Pulmonary artery endothelial cell (primary cell): ENCODE results near the gene NCOA3. TPM values are rescaled to one million over a fixed set of nuclear protein-coding genes. Genes with fewer than 3 reads are reported as not detected.
A peak's percentile ranks its signal among the peaks of the same experiment; 100 is the strongest.
"Not testable (repeated sequence)": the region's sequence is repeated elsewhere in the genome, so short reads cannot be mapped to it uniquely, and the experiment has no call there.

Source experiments
- DNase-seq: peaks from one replicate; pipeline ENCODE4 v3.0.0-alpha.2; 2011; ENCODE audit warnings: low read depth, low spot score
- total RNA-seq: library from RNA; depleted of rRNA; stranded (reverse); fragments of >200 nt; gene quantifications from 2 replicates; pipeline ENCODE4 v1.2.3, GENCODE V29; 2014

Gene NCOA3
- total RNA-seq, result 29.3 and 35.8 TPM in 2 replicates

DNA sequence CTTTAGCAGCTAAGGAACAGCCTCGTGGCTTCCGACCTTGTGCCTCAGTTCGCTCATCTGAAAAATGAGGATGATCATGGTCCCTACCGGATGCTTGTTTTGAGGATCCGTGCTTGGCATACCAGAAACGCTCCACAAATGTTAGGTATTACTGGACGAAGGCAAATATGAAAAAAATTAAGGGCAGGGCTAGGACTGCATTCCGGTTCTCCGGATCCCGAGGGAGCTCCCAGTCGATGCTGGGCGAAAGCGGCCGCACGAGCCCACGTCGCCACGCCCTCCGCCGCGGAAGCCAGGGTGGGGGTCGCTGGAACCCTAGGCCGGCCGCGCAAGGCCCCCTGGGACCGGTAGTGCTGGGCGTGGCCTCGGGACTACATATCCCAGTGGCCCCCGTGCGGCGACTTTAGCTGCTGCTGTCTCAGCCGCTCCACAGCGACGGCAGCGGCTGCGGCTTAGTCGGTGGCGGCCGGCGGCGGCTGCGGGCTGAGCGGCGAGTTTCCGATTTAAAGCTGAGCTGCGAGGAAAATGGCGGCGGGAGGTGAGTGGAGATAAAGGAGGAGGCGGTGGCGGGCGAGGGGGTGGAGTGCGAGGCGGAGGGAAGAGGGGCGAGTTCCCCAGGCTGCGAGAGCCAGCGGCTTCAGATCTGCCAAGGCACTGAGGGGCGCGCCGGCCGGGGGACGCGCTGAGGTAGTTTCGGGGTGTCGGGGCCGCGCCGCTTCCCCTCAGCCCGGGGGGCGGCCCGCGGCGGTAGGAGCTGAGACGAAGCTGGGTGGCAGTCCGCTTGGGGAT lies at the start of gene NCOA3:
Gene NCOA3, plus strand, starts transcription at position 406 of the 789 bp plus-strand sequence. CDS start 120,361 bp downstream, outside the sequence.
- peak; percentile 76 for DNase-seq

DNA sequence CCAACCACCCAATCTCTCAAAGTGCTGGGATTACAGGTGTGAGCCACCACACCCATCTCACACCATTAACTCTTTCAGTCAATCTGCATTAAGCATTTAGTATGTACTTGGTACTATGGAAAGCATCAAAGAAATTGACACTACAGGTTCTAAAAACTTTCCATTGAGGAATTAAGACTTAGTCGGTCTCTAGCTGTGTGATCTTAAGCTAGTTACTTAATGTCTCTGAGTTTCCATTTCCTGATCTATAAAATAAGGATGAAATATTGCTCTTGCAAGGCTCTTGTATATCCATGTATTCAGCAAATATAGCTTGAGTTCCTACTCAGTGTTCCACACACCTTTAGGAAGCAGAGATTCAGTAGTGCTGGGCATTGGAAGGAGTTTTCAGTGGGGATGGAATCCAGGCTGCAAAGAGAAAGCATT lies 48.9 kb upstream of the NCOA3 start:
- no peak for DNase-seq

DNA sequence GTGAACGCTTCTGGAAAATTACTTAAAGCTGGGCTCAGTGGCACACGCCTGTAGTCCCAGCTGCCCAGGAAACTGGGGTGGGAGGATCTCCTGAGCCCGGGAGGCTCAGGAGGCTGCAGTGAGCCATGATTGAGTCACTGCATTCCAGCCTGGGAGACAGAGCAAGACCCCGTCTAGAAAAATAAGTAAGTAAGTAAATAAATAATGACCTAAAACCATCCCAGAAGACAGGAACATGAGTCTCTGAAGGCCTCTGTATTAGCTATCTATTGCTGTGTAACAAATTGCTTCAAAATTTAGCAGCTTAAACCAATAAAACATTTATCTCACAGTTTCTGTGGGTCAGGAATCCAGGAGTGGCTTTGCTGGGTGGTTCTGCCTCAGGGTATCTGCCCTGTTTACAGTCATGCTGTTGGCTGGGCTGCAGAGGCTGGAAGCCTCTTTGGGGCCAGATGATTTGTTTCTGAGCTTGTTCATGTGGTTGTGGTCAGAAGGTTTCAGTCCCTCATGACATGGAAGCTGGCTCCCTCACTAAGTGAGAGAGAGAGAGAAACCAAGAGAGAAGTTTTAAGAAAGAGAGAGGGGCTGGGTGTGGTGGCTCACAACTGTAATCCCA lies 48.4 kb upstream of the NCOA3 start:
- no peak for DNase-seq

DNA sequence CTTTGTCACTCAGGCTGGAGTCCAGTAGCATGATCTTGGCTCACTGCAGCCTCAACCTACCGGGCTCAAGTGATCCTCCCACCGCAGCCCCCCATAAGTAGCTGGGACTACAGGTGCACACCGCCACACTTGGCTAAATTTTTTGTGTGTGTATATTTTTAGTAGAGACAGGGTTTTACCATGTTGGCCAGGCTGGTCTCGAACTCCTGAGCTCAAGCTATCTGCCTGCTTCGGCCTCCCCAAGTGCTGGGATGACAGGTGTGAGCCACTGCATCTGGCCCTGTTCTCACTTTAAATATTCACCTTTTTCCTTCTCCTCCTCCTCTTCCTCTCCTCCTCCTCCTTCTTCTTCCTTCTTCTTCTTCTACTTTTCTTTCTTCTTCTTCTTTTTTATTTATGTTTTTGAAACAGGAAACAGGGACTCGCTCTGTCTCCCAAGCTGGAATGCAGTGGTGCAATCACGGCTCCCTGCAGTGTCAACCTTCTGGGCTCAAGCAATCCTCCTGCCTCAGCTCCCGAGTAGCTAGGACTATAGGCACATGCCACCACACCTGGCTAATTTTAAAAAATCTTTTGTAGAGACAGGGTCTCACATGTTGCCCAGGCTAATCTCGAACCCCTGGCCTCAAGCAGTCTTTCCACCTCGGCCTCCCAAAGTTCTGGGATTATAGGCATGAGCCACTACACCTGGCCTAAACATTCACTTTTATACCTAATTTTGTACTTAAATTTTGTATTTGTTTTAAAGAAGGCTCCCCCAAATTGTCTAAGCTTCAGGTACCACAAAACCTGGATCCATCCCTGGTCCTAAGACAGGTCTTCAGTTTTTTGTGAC lies 47.2 kb upstream of the NCOA3 start:
- DNase-seq, result no peak

DNA sequence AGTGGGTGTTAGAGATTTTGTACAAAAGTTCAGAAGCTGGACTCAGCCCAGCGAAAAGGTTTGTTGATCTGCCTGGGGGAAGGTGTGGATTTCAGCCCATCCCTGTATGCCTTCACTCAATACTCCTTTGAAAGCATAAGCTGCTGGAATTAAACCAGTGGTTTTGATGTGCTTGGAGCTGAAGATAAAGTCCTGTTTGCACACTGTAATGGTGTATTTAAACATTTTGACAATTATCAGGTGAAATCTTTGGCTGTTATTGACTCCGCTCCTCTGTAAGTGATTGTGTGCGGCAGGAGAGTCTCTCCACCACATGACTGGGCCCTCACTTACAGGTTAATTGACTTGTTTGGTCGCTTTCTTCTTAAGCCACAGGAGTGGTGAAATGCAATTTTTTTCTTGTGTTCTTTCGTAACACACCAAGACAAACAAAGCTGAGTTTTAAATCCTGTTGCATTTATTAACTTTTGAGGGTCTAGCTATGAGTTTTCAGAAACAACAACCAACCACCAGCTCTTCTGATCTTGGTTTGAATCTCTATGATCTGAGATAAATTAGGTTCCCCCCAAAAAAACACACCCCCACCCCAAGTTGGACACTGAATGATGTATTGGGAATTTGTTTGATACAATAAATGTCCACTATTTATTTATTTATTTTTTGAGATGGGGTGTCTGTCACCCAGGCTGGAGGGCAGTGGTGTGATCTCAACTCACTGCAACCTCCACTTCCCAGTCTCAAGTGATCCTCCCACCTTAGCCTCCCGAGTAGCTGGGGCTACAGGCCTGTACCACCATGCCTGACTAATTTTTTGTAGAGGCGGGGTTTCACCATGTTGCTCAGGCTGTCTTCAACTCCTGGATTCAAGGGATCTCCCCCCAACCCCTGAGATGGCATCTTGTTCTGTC lies 46.3 kb upstream of the NCOA3 start:
- no peak for DNase-seq

DNA sequence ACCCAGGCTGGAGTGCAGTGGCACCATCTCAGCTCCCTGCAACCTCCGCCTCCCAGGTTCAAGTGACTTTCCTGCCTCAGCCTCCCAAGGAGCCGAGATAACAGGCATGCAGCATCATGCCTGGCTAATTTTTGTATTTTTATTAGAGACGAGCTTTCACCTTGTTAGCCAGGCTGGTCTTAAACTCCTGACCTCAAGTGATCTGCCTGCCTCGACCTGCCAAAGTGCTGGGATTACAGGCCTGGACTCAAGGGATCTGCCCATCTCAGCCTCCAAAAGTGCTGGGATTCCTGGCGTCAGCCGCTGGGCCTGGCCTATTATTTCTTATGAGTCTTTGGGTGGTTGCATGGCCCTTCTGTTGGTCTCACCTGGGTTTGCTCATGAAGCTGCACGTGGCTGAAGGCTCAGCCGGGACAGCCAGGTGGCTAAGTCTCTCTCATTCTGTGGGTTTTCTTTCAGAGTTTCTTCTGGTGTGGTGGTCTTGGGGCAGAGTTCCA lies 45.6 kb upstream of the NCOA3 start:
- DNase-seq, result no peak

DNA sequence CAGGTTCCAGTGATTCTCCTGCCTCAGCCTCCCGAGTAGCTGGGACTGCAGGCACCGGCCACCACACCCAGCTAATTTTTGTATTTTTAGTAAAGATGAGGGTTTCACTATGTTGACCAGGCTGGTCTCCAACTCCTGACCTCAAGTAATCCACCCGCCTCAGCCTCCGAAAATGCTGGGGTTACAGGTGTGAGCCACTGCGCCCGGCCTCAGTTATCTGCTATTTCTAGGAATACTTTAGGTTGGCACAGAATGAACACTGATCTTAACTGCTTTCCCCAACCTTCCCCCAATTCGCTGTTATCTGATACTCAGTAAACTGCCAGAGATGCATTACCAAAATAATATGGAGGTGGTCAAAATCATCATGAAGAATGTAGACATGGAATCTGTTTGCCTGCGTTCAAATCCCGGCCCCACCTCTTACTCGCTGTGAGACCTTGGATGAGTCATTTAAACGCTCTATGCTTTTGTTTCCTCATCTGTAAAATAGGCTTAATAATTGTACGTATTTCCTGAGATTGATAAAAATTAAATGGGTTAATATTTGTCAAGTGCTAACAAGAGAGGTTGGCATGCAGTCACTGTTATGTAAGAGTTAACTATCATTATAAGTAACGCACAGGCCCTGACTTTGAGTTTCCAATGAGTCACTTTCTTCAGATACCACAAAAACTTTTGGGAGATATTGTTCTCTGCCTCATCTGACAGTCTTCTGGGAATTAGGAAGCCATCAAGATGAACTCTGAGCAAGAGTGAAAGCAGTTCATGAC lies 44.5 kb upstream of the NCOA3 start:
- no peak for DNase-seq

DNA sequence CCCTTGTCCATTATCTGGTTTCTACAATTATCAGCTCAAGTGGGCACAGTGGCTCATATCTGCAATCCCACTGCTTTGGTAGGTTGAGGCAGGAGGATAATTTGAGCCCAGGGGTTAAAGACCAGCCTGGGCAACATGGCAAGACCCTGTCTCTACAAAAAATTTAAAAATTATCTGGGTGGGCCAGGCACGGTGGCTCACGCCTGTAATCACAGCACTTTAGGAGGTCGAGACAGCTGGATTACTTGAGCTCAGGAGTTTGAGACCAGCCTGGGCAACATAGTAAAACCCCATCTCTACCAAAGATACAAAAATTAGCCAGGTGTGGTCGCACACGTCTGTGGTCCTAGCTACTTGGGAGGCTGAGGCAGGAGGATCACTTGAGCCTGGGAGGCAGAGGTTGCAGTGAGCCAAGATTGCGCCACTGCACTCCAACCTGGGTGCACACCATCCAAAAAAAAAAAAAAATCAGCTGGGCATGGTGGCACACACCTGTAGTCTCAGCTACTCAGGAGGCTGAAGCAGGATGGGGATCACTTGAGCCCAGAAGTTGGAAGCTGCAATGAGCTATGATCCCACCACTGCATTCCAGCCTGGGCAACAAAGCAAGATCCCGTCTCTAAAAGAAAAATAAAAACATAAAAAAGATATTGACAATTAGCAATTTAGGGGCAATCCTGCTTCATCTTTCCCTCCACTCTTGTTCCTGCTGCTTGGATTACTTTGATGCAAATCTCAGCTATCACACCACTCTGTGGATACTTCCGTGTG lies 43.2 kb upstream of the NCOA3 start:
- DNase-seq, result not testable (repeated sequence)

DNA sequence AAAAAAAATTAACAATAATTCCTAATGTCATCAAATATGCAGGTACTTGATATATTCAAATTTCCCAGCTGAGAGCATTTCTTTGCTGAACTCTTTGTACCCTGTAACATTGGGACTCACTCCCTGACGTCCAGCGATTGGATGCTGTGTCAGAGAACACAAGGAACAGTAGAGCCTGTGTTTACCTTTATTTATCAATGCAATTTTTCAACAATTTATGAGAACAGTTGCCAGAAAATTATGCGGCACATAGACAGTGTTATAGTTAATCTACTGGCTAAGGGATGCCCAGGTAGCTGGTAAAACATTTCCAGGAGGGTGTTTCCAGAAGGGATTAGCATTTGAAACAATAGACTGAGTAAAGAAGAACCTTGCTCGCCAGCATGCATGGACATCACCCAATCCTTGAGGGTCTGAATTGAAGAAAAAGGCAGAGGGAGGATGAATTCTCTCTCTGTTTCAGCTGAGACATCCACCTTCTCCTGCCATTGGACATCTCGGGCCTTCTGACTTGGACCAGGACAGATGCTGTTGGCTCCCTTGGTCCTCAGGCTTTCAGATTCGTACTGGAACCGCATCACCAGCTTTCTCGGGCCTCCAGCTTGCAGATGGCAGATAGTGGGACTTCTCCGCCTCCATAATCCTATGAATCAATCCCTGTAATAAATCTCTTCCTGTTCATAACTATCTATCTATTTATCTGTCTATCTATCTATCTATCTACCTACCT lies 42.2 kb upstream of the NCOA3 start:
- DNase-seq, result no peak

DNA sequence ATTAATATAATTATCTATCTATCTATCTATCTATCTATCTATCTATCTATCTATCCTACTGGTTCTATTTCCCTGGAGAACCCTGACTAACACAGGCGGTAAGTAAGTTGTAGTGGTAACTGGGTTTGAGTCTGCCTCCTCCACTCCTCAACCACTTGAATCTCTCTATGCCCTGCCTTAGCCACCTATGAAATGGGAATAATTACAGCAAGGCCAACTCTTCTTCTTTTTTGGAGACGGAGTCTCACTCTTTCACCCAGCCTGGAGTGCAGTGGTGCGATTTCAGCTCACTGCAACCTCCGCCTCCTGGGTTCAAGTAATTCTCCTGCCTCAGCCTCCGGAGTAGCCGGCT lies 41.0 kb upstream of the NCOA3 start:
- not testable (repeated sequence) for DNase-seq

DNA sequence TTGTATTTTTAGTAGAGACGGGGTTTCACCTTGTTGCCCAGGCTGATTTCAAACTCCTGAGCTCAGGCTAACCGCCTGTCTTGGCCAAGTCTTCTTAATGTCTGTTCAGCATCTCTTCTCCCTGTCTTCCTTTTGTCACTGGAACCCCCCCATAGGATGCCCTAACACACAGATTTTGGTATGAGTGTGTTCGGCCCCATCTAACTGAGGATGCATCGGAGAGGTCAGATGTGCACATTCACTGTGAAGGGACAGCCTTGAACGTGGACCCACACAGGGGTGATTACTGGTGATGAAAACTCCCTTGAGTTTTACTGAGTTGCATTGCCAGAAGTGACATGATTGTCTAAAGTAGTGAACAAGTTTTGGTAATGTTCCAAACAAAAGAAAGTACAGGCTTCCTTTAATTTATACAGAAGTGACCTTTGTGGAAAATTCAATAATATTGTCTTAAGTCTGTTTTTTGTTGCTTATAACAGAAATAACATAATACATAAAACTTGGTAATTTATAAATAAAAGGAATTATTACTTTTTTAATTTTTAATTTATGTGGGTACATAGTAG lies 40.5 kb upstream of the NCOA3 start:
- DNase-seq, result no peak

DNA sequence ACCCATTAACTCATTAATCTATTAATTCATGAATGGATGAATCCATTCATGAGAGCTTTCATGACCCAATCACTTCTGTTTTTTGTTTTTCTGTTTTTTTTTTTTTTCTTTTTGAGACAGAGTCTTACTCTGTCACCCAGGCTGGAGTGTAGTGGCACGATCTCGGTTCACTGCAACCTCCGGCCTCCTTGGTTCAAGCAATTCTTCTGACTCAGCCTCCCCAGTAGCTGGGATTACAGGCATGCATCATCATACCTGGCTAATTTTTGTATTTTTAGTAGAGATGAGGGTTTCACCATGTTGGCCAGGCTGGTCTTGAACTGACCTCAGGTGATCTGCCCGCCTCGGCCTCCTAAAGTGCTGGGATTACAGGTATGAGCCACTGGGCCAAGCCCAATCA lies 39.8 kb upstream of the NCOA3 start:
- DNase-seq, result not testable (repeated sequence)

DNA sequence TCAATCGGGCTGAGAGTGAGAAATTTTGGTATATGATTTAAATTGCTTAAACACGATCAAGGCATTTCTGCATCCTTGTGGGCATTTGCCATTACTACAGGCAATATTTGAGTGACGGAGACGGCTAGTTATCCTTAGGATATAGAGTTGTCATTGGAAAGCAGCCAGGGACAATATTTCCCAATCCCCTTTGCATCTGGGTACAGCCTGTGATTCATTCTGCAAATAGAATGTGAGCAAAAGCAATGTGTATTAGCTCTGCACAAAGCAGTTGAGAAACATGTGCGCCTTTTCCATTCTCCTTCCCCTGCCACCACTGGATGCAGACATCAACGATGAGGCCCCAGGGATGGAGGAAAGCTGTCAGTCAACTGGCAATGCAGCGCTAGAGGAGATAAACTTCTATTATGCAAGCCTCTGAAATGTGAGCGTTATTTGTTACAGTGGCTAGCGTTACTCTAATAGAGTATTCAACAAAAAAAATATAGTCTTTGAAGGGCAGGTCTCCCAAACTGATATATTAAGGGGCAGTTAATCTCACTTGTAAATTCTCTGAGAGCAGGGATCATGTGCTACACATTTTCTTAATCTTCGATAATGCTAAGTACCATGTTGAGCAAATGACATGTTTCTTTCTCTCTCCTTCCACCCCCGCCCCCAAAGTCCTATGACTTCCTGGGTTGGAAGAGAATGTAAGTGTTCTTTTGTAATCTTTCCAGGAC lies 37.1 kb upstream of the NCOA3 start:
- DNase-seq, result peak; percentile 83

DNA sequence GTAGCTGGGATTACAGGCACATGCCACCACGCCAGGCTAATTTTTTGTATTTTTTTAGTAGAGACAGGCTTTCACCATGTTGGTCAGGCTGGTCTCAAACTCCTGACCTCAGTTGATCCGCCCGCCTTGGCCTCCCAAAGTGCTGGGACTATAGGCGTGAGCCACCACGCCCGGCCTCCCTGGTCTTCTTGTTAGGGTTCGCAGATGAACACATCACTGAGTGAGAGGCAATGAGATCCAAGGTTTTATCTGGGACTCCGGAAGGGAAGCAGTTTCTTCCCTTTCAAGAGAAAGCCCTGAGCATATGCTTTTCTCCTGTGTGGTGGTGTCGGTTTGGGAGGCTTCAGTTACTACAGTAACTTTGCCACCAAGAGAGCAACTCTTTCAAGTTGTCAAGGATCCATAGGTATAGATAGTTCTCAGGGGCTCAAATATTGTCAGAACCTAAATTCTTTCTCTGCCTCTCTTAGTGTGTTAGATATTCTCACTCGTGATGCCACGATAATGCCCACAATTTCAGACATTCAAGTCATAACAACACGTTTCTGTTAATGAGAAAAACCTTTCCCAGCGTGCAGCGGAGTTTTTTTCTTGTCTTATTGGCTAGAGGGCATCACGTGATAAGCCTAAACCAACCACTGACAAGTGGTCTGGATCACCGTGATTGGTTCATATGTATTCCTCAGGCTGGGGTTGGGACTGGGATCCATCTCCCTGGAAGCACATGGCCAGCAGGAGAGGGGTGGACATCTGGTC lies 36.2 kb upstream of the NCOA3 start:
- no peak for DNase-seq

DNA sequence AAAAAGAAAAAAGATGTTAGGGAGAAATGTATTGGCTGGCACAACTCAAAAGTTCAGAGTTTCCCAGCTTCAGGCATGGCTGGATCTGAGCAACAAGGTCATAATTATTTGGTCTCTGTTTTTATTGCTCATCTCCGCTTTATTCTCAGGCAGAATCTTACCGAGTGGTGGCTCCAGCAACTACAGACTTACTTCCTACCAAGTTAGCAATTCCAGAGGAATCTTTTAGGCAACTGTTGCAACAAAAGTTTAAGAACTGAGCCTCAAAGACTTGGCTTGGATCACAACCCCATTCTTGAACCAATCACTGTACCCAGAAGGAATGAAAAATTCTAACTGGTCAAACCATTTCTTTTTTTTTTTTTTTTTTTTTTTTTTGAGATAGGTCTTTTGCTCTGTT lies 35.5 kb upstream of the NCOA3 start:
- no peak for DNase-seq

DNA sequence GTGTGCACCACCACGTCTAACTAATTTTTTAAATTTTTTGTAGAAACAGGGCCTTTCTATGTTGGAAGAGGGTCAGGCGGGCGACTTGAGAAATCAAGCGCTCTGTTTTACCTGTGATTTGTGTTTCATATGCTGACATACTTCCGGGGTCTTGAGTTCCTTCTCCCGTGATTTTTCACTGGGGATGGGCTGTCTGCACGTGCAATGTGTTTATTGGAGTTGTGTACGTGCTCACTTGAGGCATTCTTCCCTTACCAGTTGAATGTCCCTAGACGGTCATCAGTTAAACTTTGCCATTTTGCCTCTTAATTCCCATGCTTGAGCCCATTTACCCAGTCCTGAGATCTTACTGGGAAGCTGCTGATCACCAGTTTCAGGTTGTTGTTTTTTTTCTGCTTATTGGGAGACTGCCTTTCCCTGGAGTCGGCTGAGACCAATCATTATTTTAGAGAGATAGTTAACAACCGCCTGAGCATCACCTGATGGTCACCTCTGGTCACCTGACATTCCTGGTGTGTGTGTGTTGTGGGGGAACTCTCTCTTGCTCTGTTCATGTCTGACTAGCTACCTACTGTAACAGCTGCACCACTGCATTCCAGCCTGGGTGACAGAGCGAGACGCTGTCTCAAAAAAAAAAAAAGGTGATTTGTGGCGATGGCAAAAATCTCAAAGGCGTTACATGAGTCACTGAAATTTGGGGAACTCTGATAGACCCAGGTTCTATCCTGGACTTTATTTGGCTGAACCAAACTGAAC lies 34.8 kb upstream of the NCOA3 start:
- DNase-seq, result no peak
